Endodermal cell (in vitro differentiated cells): ENCODE measurements around the gene RADIL. TPM values are rescaled to one million over a fixed set of nuclear protein-coding genes. Genes with fewer than 3 reads are reported as not detected.
"Not testable (repeated sequence)": the region's sequence is repeated elsewhere in the genome, so short reads cannot be mapped to it uniquely, and the experiment has no call there.

Source experiments
- DNase-seq: peaks from one replicate; pipeline ENCODE4 v3.0.0-alpha.2; 2017
- H3K27ac ChIP-seq: 2 replicates; pipeline ENCODE4 v1.5.1; 2013; ENCODE audit warnings: mild to moderate bottlenecking, low read depth, low read length, moderate library complexity
- H3K27me3 ChIP-seq: 2 replicates; pipeline ENCODE4 v1.6.1; 2013; ENCODE audit warnings: mild to moderate bottlenecking, low read length, moderate library complexity; ENCODE audit not compliant: insufficient read depth, control insufficient read depth, poor library complexity, severe bottlenecking
- H3K36me3 ChIP-seq: 2 replicates; pipeline ENCODE4 v1.7.0; 2013; ENCODE audit warnings: mild to moderate bottlenecking, low read length, moderate library complexity; ENCODE audit not compliant: control insufficient read depth, insufficient read depth
- H3K4me1 ChIP-seq: one replicate; pipeline ENCODE4 v1.7.0; 2013; ENCODE audit warnings: low read length; ENCODE audit not compliant: control insufficient read depth, insufficient read depth
- H3K4me3 ChIP-seq: 2 replicates; pipeline ENCODE4 v1.5.1; 2013; ENCODE audit warnings: mild to moderate bottlenecking, low read length, moderate library complexity
- H3K9ac ChIP-seq: 2 replicates; pipeline ENCODE4 v1.6.1; 2013; ENCODE audit warnings: mild to moderate bottlenecking, low read length, moderate library complexity; ENCODE audit not compliant: poor library complexity, severe bottlenecking; ENCODE audit errors: extremely low read depth
- H3K9me3 ChIP-seq: 2 replicates; pipeline ENCODE4 v1.6.1; 2013; ENCODE audit warnings: mild to moderate bottlenecking, low read length, moderate library complexity; ENCODE audit not compliant: control insufficient read depth
- H3K27ac Mint-ChIP-seq: 2 replicates; pipeline ENCODE4 v1.8.0; 2020; ENCODE audit warnings: mixed read lengths
- H3K27me3 Mint-ChIP-seq: 2 replicates; pipeline ENCODE4 v1.8.0; 2021; ENCODE audit warnings: mild to moderate bottlenecking, mixed read lengths; ENCODE audit not compliant: insufficient read depth
- H3K36me3 Mint-ChIP-seq: 2 replicates; pipeline ENCODE4 v1.8.0; 2020; ENCODE audit warnings: low read depth, mixed read lengths
- H3K4me1 Mint-ChIP-seq: 2 replicates; pipeline ENCODE4 v1.8.0; 2020; ENCODE audit warnings: mixed read lengths
- H3K4me3 Mint-ChIP-seq: 2 replicates; pipeline ENCODE4 v1.8.0; 2020; ENCODE audit warnings: mild to moderate bottlenecking, moderate library complexity, mixed read lengths
- H3K9me3 Mint-ChIP-seq: 2 replicates; pipeline ENCODE4 v1.8.0; 2020; ENCODE audit warnings: mild to moderate bottlenecking, mixed read lengths
- WGBS, 2 experiments: methylation state at CpG; one replicate each; pipeline versions ENCODE4 v1.1.5 to v1.1.7; 2013; ENCODE audit warnings: missing lambda C conversion rate in 2 of 2, mixed read lengths in 1 of 2; ENCODE audit not compliant: insufficient coverage in 1 of 2, insufficient read length in 1 of 2; 5-methylcytosine and 5-hydroxymethylcytosine counted together
- total RNA-seq, 2 donors: library from RNA; stranded (reverse); fragmentation: NEBNext Ultra II Directional in 1 of 2; extraction: Animal tissue kit (Norgen Biotek cat#: 25700) in 1 of 2; gene quantifications; 2 replicates in 1 of 2; 3 replicates in 1 of 2; pipeline ENCODE4 v1.2.1, GENCODE V29; 2021
- TF ChIP-seq, protein P1 (sequence below): fragments of 200-600 bp; sonication (generic); conservative IDR thresholded peaks from 2 replicates; pipeline ENCODE4 v1.5.0; 2021; ENCODE audit warnings: antibody characterized with exemption, mild to moderate bottlenecking

Gene RADIL
- total RNA-seq, 2 donors from 2014 or later = 34.9 to 47.6 TPM

GRCh38 chr7:4796453-4796852, 87.1 kb downstream of the RADIL start:
- Mint-ChIP-seq H3K4me1 (no peaks in the 10 kb centered on the region), H3K27me3 (no peaks in the 10 kb centered on the region), H3K27ac (no peak overlapping the region), H3K36me3 (peaks cover 39% of the 10 kb centered on the region), H3K9me3 (peaks cover 13% of the 10 kb centered on the region), H3K4me3 (no peak overlapping the region)
- H3K27ac ChIP-seq = no peak overlapping the region
- H3K9ac ChIP-seq = no peak overlapping the region
- WGBS, 2 experiments = 92 to 95% methylated on average over 8 to 9 of the region's 9 CpGs
- H3K27me3 ChIP-seq = no peaks in the 10 kb centered on the region
- no peaks in the 10 kb centered on the region for H3K4me1 ChIP-seq
- peaks cover 5% of the 10 kb centered on the region for H3K9me3 ChIP-seq
- peaks cover 15% of the 10 kb centered on the region for H3K36me3 ChIP-seq
- DNase-seq = no peak
- TF ChIP-seq, protein P1, sequence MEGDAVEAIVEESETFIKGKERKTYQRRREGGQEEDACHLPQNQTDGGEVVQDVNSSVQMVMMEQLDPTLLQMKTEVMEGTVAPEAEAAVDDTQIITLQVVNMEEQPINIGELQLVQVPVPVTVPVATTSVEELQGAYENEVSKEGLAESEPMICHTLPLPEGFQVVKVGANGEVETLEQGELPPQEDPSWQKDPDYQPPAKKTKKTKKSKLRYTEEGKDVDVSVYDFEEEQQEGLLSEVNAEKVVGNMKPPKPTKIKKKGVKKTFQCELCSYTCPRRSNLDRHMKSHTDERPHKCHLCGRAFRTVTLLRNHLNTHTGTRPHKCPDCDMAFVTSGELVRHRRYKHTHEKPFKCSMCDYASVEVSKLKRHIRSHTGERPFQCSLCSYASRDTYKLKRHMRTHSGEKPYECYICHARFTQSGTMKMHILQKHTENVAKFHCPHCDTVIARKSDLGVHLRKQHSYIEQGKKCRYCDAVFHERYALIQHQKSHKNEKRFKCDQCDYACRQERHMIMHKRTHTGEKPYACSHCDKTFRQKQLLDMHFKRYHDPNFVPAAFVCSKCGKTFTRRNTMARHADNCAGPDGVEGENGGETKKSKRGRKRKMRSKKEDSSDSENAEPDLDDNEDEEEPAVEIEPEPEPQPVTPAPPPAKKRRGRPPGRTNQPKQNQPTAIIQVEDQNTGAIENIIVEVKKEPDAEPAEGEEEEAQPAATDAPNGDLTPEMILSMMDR = no peak
- H3K4me3 ChIP-seq = no peak overlapping the region

DNA sequence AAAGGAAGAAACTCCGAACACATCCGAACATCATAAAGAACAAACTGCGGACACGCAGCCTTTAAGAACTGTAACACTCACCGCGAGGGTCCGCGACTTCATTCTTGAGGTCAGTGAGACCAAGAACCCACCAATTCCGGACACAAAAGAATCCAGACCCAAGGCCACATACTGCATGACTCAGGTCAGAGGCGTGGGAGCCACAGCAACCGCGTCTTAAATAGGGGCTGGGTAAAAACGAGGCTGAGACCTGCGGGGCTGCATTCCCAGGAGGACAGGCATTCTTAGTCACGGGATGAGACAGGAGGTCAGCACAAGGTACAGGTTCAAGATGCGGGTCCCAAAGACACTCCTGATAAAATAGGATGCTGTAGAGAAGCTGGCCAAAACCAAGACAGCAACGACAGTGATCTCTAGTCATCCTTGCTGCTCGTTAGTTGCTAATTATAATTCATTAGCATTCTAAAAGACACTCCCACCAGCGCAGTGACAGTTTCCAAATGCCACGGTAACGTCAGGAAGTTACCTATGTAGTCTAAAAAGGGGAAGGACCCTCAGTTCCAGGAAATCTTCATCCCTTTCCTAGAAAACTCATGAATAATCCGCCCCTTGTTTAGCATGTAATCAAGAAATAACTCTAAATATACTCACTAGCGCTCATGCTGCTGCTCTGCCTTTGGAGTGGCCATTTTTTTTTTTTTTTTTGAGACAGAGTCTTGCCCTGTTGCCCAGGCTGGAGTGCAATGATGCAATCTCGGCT, 88.7 kb downstream of the RADIL start:
- Mint-ChIP-seq H3K27me3 (no peaks in the 10 kb centered on the region), H3K9me3 (peaks cover 13% of the 10 kb centered on the region), H3K4me1 (no peaks in the 10 kb centered on the region), H3K27ac (peak overlapping the region; percentile 65), H3K36me3 (peaks cover 45% of the 10 kb centered on the region), H3K4me3 (no peak overlapping the region)
- H3K9me3 ChIP-seq = peaks cover 5% of the 10 kb centered on the region
- peaks cover 24% of the 10 kb centered on the region for H3K36me3 ChIP-seq
- no peak overlapping the region for H3K9ac ChIP-seq
- WGBS, 2 experiments = 87 to 90% methylated on average over 19 to 24 of the region's 24 CpGs
- H3K27ac ChIP-seq = no peak overlapping the region
- H3K4me3 ChIP-seq = no peak overlapping the region
- DNase-seq = peak; percentile 66
- H3K4me1 ChIP-seq = no peaks in the 10 kb centered on the region
- TF ChIP-seq, protein P1 = no peak
- no peaks in the 10 kb centered on the region for H3K27me3 ChIP-seq

DNA sequence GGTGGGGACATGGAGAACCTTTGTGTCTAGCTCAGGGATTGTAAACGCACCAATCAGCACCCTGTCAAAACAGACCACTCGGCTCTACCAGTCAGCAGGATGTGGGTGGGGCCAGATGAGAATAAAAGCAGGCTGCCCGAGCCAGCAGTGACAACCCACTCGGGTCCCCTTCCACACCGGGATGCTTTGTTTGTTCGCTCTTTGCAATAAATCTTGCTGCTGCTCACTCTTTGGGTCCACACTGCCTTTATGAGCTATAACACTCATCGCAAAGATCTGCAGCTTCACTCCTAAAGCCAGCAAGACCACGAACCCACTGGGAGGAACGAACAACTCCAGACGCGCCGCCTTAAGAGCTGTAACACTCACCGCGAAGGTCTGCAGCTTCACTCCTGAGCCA, 89.3 kb downstream of the RADIL start:
- Mint-ChIP-seq H3K36me3 (peaks cover 45% of the 10 kb centered on the region), H3K27ac (peak overlapping the region; percentile 65), H3K9me3 (peaks cover 13% of the 10 kb centered on the region)
- H3K27me3 Mint-ChIP-seq, H3K9ac ChIP-seq, H3K9me3 ChIP-seq, H3K27ac ChIP-seq, H3K4me3 ChIP-seq, DNase-seq, H3K4me3 Mint-ChIP-seq, H3K27me3 ChIP-seq, H3K4me1 ChIP-seq, H3K4me1 Mint-ChIP-seq: not testable (repeated sequence)
- H3K36me3 ChIP-seq = peaks cover 28% of the 10 kb centered on the region
- WGBS, 2 experiments = 84 to 98% methylated on average over 6 to 14 of the region's 14 CpGs

- H3K4me3 ChIP-seq, H3K4me1 Mint-ChIP-seq, H3K27ac Mint-ChIP-seq, DNase-seq, H3K27ac ChIP-seq, H3K9ac ChIP-seq, H3K27me3 Mint-ChIP-seq, H3K4me3 Mint-ChIP-seq, H3K27me3 ChIP-seq, H3K4me1 ChIP-seq, H3K9me3 ChIP-seq: not testable (repeated sequence)
- peaks cover 45% of the 10 kb centered on the region for H3K36me3 Mint-ChIP-seq
- WGBS, 2 experiments = 96 to 97% methylated on average over 18 to 30 of the region's 30 CpGs
- peaks cover 13% of the 10 kb centered on the region for H3K9me3 Mint-ChIP-seq
- peaks cover 28% of the 10 kb centered on the region for H3K36me3 ChIP-seq
These were observed 90.0 kb downstream of the RADIL start for GRCh38 chr7:4793385-4793993.
